Stimulated activated CD4-positive, alpha-beta T cell treated with anti-CD3 and anti-CD28 coated beads, Interleukin-2, amount 100 ng/mL, for 24 hours (primary cell): ENCODE results near the gene FATE1.
"Not testable (repeated sequence)": the region's sequence is repeated elsewhere in the genome, so short reads cannot be mapped to it uniquely, and the experiment has no call there.

Source experiments
- DNase-seq, 2 donors: peaks; one replicate each; pipeline ENCODE4 v3.0.0-alpha.2; 2020

Gene FATE1, protein sequence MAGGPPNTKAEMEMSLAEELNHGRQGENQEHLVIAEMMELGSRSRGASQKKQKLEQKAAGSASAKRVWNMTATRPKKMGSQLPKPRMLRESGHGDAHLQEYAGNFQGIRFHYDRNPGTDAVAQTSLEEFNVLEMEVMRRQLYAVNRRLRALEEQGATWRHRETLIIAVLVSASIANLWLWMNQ

DNA sequence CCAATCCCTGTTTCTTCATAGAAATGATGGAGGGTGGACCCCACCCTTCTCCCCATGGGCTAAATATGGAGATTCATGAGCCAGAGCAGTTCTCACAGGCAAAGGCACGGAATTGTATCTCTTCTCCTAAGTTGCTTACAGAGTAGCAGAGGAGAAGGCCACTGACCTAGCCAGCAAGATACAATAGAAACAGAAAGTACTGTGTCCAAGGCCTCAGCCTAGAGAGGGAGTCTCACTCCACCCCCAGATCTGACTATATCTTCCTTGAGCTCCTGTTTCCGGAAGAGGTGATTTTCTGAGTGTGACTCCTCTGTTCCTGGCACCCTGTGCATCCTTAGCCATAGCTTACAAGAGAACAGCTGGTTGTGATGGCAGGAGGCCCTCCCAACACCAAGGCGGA is at the start of gene FATE1:
Gene FATE1 (plus strand): TSS at position 284 of the 400 bp plus-strand sequence. CDS start 85 bp downstream, at position 369.
- no peak for DNase-seq

- DNase-seq: no peak
Measured at GRCh38 chrX:151675121-151675746, 40.6 kb upstream of the FATE1 start.

DNA sequence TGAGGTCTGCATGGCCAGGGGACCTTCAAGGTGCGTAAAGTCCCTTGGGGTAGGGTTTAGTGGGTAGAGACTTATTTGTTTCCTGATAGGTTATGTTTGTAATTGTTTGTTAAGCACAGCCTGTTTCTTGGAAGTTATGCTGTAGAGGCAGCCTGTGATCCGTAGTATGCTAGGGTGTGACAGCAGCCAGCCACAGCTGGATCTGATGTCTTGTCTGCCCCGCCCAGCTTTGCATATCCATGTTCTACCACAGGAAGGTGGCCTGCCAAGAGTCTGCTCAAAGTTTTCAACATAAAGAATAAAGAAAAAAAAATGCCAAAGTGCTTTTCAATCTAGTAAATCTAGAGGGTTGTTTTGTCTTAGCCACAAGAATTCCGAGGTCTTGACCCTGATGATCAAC is 39.6 kb upstream of the FATE1 start:
- DNase-seq: no peak

GRCh38 chrX:151679798-151680402 is 35.9 kb upstream of the FATE1 start:
- DNase-seq: no peak

DNA sequence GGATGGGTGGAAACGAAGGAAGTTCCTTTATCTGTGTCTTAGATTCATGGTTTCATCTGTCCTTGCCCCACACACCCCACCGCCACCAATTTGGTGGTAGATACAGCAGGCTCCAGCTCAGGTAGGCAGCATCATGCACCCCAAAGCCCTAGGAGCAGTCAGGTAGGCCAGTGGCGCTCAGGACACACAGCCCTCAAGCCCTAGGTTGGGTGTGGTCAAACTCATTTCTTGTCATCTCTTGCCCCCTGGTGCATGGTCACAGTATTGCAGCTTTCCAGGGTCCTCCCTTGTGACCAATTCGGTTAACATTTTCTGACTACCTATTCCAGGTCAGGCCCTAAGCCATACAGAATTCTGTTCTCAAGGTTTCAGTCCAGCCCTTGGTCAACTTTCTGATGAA is 35.0 kb upstream of the FATE1 start:
- DNase-seq: peak; percentile 66 to 69

GRCh38 chrX:151687635-151688034 is 28.2 kb upstream of the FATE1 start:
- DNase-seq: no peak

DNA sequence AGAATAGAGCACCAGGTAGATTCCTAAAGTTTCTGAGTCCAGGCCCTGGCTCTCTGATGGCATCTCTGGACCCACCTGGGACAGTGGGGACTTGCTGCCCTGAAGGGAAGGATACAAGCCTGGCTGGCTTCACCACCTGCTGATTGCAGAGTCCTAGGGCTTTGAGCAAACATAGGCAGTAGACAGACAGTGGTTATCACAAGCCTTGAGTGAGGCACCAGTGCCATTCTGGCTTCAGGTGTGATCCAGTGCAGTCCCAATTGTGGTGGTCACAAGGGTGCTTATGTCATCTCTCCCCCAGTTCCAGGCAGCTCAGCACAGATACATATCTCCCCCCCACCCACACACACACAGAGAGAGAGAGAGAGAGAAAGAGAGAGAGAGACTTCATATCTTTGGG is 27.1 kb upstream of the FATE1 start:
- no peak for DNase-seq

DNA sequence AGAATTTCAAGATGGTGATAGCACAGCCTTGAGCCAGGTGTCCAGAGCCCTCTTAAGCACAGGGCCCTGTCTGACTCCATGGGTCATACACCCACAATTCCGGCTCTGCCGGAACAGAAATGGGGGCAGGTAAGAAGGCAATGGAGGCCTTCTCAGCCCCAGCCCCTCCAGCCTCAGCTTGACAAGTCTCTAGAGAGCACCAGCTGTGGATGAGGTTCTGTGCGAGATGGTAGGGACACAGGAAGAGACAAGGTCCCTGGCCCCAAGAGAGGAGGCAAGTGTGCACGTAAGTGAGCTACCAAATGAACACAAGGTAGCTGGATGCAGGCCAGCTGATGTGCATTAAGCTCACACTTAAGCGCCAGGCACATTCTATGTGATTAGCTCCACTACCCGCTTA is 23.0 kb upstream of the FATE1 start:
- DNase-seq: no peak

DNA sequence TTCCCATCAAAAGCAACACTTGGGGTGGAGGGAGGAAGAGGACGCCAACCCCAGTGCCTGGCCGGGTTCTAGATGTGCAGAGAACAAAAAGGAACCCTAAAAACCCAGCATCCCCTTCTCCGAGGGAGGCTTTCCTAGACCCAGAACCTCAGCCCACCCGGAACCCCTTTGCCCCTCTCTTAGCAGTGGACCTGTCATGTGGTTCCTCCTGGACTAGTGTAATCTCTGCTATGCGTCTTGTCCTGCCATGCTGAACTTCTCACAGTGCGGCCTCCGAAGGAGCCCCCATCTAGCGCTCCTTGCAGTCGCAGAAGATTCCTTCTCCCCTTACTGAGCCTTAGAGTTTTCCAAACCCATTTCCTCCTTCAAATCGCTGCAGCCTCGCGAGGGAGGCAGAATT is 21.7 kb upstream of the FATE1 start:
- no peak for DNase-seq

GRCh38 chrX:151694661-151695582 is 20.9 kb upstream of the FATE1 start, which contains the start of gene PRRG3:
Gene PRRG3, plus strand, starts transcription at chrX:151695458. Its CDS starts 3,357 bp downstream, at chrX:151698815.
- DNase-seq: no peak

GRCh38 chrX:151695583-151696340 is 20.1 kb upstream of the FATE1 start:
- no peak for DNase-seq

- not testable (repeated sequence) for DNase-seq
Measured at GRCh38 chrX:151697082-151697481, 18.8 kb upstream of the FATE1 start.

DNA sequence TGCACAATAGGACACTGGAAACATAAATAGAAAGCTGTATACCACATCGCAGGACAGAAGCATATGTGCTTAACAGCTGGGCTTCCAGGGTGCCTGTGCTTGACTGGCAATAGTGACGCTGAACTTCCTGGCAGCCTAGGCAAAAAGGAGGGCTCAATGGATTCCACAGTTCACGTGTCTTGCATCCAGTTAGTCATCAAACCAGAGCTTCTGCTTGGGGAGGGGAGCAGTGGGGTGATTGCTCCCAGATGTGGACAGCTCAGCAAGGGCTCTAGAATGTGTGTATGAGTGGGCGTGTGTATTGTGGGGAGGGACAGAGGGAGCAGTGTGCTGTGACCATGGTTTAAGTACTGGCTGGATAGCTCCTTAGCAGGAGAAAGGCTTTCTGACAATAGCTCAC is 18.3 kb upstream of the FATE1 start:
- no peak for DNase-seq

DNA sequence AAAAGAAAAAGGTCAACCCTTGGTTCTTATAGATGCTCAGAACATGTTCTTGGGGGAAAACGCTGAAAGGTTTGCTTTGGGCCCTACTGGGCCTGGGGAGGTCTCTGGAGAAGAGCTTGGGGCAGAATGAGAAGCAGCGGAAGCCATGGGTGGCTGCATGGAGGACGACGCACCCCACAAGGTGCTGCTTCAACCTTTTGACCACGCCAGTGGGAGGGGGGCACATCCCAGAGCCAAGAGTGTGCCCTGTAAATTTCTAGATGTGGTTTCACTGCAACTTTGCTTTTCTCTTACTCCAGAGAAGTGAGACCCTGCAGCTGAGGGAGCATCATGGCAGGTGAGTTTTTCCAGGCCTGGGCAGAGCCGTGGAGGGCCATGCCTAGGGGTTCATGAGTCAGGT is 17.4 kb upstream of the FATE1 start:
- no peak for DNase-seq

- DNase-seq: no peak
Measured at GRCh38 chrX:151699746-151700145, 16.1 kb upstream of the FATE1 start.

- DNase-seq: no peak
Measured at GRCh38 chrX:151700581-151700980, 15.3 kb upstream of the FATE1 start.

GRCh38 chrX:151701071-151701470 is 14.8 kb upstream of the FATE1 start:
- DNase-seq: no peak

GRCh38 chrX:151701531-151701930 is 14.3 kb upstream of the FATE1 start:
- DNase-seq: no peak

DNA sequence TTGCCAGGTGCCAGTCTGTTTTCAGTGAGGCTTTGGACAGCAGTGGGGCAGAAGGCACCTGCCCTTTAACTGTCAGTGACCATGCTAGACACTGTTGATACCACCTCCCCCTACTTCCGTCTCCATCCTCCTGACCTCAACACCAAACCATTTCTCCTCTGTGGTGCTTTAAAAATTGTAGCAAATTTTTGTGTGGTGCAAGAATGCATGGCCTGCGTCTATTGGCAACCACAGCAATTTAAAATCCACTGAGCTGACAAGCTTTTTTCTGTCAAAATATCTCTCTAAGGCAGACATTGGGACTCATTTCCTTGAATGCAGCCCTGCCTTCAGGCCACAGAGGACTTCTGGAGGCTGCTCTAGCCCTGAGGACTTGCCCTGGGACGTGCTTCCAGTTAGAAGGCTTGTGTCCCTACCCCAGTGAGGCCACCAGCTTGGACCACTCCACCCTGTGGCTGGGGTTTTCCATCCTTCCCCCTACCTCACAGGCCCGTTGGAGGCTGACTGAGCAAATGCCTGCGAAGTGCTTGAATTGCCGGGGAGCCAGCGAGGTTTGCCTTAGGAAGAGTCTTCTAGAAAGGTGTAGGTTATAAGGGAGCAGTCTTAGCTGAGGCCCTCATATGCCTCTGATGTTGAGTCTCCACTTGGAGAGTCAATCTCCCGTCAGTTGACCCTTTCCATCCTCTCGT is 13.7 kb upstream of the FATE1 start:
- no peak for DNase-seq

DNA sequence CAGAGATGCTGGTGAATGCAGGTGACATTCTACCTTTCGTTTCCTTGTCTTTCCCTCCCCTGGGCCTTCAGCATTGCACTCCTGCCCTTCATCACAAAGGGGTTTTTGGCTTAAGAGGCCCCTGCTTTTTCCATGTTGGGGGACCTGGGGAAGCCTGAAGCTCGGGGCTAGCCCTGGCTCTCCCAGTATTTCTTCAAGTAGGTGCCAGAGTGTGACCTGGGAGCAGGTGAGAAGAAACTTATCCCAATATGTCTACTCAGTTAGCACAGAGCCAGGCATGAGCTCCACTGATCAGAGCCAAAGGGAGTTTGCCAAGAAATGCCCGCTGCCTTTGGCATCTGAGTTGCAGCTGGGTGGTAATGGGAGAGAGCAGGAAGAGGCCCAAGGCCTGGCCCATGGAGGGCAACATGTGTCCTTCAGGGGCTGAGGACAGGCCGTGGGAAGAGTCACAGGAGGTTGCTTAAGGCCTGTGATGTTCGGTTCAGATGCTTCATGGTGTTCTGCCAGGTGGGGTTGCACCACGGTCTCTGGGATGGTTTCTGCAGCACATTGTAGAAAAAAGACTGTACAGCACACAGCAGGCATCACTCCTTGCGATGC is 13.0 kb upstream of the FATE1 start:
- DNase-seq: no peak

GRCh38 chrX:151703487-151703886 is 12.3 kb upstream of the FATE1 start:
- no peak for DNase-seq
